Subcutaneous adipose tissue (tissue), 4 donors: Measurements from ENCODE around the gene HPCAL4. TPM values are rescaled to one million over a fixed set of nuclear protein-coding genes. Genes with fewer than 3 reads are reported as not detected.

Source experiments
- total RNA-seq, 4 donors: library from RNA; depleted of rRNA; stranded (reverse); fragments of >200 nt; gene quantifications; one replicate each; pipeline ENCODE4 v1.1.0, GENCODE V29; 2016
- TF ChIP-seq, protein P1 (sequence below): fragments of 450-650 bp; IDR thresholded peaks from one replicate; pipeline ENCODE4 v1.5.1; 2016; ENCODE audit warnings: low read depth, mild to moderate bottlenecking, control low read depth, antibody characterized with exemption, moderate library complexity

HPCAL4 gene
- total RNA-seq, 4 donors from 2014 or later, result not detected

GRCh38 chr1:39668894-39669293 lies 22.3 kb downstream of the HPCAL4 start:
- TF ChIP-seq, protein P1, sequence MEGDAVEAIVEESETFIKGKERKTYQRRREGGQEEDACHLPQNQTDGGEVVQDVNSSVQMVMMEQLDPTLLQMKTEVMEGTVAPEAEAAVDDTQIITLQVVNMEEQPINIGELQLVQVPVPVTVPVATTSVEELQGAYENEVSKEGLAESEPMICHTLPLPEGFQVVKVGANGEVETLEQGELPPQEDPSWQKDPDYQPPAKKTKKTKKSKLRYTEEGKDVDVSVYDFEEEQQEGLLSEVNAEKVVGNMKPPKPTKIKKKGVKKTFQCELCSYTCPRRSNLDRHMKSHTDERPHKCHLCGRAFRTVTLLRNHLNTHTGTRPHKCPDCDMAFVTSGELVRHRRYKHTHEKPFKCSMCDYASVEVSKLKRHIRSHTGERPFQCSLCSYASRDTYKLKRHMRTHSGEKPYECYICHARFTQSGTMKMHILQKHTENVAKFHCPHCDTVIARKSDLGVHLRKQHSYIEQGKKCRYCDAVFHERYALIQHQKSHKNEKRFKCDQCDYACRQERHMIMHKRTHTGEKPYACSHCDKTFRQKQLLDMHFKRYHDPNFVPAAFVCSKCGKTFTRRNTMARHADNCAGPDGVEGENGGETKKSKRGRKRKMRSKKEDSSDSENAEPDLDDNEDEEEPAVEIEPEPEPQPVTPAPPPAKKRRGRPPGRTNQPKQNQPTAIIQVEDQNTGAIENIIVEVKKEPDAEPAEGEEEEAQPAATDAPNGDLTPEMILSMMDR, result no peak

- TF ChIP-seq, protein P1, result no peak
These were observed 23.1 kb downstream of the HPCAL4 start for GRCh38 chr1:39668111-39668510.

DNA sequence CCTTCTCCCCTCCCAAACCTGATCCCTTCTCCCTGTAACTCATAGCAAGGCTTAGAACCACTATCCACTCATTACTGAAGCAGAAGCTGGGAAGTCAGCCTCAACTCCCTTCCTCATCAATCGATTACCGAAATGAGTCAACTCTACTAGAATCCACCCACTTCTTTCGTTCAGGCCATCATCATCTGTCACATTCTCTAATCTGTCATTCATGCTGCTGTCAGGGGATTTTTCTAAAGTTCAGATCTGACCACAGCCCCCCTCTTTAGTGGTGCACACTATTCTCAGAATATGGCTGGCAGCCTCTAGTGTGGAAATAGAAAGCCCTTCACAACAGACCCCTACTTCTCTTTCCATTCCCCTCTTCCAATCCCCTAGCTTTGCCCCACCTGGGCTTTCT lies 24.5 kb downstream of the HPCAL4 start:
- TF ChIP-seq, protein P1, result no peak

- TF ChIP-seq, protein P1, result no peak
These were observed 27.7 kb downstream of the HPCAL4 start for GRCh38 chr1:39663559-39663958.

- TF ChIP-seq, protein P1, result no peak
These were observed 28.4 kb downstream of the HPCAL4 start for GRCh38 chr1:39662861-39663260.

DNA sequence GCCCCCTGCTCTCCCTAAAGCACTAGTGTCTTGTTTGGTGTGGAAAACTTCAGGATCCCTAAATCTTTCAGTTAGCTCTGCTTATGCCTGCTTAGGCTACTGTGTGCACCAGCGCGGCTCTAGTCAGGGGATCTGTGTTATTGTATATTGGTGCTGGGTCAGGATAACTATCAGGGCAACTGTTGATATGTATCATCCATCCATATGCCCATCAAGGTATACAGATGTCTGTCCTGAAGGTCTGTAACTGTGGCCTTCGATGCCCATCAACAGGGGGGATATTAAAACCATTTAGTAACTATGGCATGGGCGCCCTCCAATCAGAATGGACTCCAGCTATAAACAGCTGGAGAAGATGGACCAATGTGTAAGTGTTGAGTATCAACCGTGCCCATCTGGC lies 31.7 kb downstream of the HPCAL4 start:
- TF ChIP-seq, protein P1, result no peak

DNA sequence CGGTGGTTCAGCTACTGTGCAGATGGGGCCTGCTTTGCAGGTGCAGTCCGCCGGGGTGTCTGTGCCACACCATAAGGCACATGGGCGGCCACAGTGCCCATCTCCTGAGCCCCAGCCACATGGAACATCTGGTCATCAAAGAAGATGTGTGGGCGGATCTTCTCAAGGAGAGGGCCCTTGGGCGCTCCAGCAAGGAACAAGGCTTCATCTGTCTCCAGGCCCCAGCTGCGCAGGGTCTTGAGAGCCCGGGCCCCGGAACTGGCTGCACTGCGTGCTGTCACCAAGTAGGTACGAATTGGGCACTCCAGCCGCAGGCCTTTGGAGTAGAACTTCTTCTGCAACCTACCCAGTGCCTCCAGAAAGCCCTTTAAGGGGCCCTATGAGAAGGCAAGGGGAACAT lies 32.1 kb downstream of the HPCAL4 start:
- TF ChIP-seq, protein P1, result no peak
